Measurements from ENCODE around the gene SSH2.
"Not testable (repeated sequence)": the region's sequence is repeated elsewhere in the genome, so short reads cannot be mapped to it uniquely, and the experiment has no call there.

Gene SSH2, protein sequence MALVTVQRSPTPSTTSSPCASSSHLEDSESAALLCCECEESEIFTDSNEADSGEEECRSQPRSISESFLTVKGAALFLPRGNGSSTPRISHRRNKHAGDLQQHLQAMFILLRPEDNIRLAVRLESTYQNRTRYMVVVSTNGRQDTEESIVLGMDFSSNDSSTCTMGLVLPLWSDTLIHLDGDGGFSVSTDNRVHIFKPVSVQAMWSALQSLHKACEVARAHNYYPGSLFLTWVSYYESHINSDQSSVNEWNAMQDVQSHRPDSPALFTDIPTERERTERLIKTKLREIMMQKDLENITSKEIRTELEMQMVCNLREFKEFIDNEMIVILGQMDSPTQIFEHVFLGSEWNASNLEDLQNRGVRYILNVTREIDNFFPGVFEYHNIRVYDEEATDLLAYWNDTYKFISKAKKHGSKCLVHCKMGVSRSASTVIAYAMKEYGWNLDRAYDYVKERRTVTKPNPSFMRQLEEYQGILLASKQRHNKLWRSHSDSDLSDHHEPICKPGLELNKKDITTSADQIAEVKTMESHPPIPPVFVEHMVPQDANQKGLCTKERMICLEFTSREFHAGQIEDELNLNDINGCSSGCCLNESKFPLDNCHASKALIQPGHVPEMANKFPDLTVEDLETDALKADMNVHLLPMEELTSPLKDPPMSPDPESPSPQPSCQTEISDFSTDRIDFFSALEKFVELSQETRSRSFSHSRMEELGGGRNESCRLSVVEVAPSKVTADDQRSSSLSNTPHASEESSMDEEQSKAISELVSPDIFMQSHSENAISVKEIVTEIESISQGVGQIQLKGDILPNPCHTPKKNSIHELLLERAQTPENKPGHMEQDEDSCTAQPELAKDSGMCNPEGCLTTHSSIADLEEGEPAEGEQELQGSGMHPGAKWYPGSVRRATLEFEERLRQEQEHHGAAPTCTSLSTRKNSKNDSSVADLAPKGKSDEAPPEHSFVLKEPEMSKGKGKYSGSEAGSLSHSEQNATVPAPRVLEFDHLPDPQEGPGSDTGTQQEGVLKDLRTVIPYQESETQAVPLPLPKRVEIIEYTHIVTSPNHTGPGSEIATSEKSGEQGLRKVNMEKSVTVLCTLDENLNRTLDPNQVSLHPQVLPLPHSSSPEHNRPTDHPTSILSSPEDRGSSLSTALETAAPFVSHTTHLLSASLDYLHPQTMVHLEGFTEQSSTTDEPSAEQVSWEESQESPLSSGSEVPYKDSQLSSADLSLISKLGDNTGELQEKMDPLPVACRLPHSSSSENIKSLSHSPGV (N-terminal part only)

DNA sequence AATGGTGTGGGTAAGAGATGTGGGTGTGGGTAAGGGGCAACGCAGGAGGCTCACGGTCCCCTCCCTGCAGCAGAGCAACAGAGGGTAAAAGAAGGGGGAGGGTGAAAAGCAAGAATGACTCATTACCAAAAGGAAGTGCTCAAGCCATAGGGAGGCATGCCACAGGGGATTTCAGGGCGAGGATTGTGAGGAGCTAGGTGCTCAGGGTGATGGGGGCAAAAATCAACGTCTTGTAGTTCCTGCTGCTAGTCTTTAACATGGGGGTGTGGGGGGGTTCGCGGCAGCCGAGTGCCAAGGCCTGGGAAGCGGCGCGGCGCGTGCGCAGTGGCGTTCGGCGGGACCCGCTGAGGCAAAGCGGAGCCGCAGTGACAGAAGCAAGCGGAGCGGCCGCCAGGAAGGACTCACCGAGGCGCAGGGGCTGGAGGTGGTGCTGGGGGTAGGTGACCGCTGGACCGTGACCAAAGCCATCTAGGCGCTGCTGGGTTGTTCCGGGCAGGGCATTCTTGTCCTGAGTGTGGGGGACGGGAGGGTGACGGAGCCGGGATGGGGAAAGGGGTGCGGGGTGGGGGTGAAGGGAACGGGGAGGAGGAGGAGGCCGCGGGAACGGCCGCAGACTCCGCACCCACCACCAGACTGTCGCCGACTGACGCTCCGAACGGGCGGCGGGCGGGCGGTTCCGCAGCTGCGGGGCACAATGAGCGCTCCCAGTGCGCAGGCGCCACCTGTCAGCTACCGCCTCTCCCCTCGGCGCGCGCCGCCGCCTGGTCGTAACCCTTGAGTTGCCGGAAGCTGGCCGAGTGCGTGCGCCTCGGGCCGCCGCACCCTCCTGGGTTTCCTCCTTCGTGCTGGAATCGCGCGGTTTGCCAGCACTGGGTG is at the start of gene SSH2:
Gene SSH2, minus strand, starts transcription at position 696 of the 876 bp plus-strand sequence. Its CDS starts 228 bp downstream, at position 468.
- DNase-seq (ENCODE audit: low read depth in 1 of 2, low spot score in 1 of 2), result peak; percentile 75 to 81

DNA sequence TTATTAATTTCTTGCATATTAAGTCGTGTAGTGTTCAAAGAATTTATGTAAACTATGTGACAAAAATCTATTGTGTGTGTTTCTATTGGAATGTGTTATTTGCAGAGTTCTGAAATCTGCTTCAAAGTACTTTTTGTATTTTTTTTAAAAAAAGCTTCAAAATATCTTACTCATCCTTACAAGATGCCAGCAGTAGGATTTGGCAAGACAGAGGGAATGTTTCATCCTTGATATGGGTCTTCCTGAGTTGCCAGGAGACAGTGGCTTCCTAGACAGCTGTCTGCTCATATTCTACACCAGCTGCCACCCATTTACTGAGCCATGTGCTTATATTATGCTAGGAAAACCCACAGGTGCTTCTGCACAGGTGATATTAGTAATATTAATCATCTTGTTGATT is 47.8 kb upstream of the SSH2 start:
- DNase-seq (ENCODE audit: low read depth in 1 of 2, low spot score in 1 of 2), result no peak

- DNase-seq (ENCODE audit: low read depth in 1 of 2, low spot score in 1 of 2), result no peak
These were observed 43.0 kb upstream of the SSH2 start for GRCh38 chr17:29973005-29973404.

DNA sequence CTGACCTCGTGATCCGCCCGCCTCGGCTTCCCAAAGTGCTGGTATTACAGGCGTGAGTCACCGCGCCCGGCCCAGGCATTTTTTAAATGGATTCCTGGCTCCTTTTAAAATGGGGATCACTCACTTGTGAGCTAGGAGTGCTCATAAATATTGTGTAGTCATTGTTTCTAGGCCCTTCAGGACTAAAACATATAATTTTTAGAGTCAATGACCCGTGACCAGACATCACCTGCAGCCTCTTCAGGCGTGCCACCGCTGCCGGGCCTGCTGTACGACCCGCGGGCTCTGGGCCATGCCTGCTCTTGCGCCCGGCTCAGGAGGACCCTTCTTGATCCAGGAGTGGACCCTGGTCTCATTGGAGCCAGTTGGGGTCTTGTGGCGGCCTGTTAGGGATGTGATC is 42.2 kb upstream of the SSH2 start:
- no peak for DNase-seq (ENCODE audit: low read depth in 1 of 2, low spot score in 1 of 2)

DNA sequence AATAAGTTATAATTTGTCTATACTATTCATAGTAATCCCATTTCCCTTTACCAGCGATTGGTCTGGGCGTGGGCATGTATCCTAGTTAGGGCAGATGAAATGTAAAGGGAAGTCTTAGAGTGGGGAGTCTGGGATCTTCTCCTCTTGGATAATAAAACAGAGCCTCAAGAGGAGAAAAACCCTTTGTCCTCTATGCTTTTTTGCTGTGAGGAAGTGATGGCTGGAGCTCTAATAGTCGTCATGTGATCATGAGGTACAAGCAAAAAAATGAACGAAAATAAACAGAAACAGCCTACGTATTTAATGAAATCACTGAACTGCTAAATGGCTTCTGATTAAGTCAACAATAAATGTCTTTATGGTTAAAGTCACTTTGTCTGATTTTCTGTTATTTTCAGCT is 38.2 kb upstream of the SSH2 start:
- DNase-seq (ENCODE audit: low read depth in 1 of 2, low spot score in 1 of 2), result no peak

- DNase-seq (ENCODE audit: low read depth in 1 of 2, low spot score in 1 of 2), result no peak
These were observed 32.6 kb upstream of the SSH2 start for GRCh38 chr17:29962656-29963055.

DNA sequence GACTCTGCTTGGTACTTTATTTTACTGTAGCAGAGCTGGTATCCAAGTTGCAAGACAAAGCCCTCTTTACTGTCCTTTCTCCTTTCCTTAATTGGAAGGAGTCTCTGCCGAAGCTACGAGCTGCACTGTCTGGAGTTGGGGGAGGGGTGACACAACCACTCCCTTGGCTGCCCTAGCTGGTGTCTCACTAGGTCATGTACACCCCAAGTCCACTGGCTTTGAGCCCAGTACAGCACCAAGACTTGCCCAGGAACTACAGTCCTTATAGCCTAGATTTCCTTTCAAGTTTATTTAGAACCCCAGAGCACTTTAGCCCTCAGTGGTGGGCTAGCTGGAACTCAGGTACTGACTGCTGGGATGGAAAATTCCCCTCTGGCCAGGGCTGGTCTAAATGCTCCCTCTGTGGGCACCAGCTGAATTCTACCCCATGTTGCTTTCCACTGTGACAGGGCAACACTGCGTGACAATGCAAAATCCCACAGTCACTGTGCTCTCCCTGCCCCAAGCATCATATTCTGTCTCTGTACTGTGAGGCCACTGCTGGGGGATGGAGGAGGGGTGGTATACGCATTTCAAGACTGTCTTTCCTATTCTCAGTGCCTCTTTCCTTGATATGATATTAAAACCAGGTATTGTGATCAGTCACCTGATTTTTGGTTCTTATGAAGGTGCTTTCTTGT is 29.8 kb upstream of the SSH2 start:
- DNase-seq (ENCODE audit: low read depth in 1 of 2, low spot score in 1 of 2), result no peak

GRCh38 chr17:29958947-29959657 is 29.1 kb upstream of the SSH2 start:
- DNase-seq (ENCODE audit: low read depth in 1 of 2, low spot score in 1 of 2), result no peak

GRCh38 chr17:29957488-29957887 is 27.5 kb upstream of the SSH2 start:
- not testable (repeated sequence) for DNase-seq (ENCODE audit: low read depth in 1 of 2, low spot score in 1 of 2)

DNA sequence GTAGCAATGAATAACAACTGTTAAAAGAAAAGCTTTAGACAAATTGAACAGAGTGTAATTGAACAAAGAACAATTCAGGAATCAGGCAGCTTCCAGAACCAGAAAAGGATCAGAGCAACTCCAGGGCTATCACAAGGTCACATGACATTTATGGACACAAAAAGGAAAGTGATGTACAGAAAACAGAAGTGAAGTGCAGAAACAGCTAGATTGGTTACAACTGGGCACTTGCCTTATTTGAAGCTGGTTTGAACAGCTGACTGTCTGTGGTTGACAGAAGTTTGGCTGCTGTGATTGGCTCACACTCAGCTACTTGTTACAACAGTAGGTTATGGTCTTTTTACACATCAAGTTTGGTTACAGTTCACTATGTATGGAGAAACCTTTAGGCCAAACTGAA is 26.2 kb upstream of the SSH2 start:
- no peak for DNase-seq (ENCODE audit: low read depth in 1 of 2, low spot score in 1 of 2)

DNA sequence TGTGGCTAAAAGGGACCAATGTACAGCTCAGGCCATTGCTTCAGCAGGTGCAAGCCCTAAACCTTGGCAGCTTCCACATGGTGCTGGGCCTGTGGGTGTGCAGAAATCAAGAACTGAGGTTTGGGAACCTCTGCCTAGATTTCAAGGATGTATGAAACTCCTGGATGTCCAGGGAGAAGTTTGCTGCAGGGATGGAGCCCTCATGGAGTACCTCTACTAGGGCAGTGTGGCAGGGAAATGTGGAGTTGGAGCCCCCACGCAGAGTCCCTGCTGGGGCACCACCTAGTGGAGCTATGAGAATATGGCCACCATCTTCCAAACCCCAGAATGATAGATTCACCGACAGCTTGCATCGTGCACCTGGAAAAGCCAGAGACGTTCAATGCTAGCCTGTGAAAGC is 24.4 kb upstream of the SSH2 start:
- DNase-seq (ENCODE audit: low read depth in 1 of 2, low spot score in 1 of 2), result no peak

GRCh38 chr17:29949696-29950095 is 19.7 kb upstream of the SSH2 start:
- DNase-seq (ENCODE audit: low read depth in 1 of 2, low spot score in 1 of 2), result no peak

GRCh38 chr17:29948448-29949215 is 18.6 kb upstream of the SSH2 start:
- no peak for DNase-seq (ENCODE audit: low read depth in 1 of 2, low spot score in 1 of 2)

DNA sequence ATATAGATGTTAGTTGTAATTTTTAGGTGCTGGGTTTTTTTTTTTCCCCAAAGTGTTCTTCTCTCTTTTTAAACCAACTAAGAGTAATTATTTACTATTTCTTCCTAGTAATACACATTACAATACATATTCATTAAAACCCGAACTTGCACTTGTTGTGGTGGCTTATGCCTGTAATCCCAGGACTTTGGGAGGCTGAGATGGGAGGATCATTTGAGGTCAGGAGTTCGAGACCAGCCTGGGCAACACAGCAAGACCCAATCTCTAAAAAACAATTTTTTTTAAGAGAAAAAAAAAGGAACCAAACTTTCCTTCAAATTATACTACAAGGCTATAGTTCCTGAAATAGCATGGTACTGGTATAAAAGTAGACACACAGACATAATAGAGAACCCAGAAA is 15.3 kb upstream of the SSH2 start:
- no peak for DNase-seq (ENCODE audit: low read depth in 1 of 2, low spot score in 1 of 2)

DNA sequence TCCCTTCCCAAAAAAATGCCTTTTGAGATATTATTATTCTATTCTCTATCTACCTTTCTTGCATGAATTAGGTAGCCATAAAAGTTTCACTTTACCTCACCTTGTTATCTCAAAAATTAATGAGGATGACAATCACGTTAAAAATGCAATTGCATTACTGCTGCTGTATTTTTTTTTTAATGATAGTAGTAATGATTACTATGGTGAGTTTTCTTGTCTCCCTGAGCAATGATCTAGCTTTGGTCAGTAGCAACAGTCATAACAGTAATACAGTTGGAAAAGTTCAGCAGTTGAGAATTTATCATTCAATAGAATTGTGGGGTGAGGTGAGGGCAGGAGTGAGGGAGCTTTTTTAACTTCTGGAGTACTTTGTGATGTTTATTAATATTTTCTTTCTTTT is 11.3 kb upstream of the SSH2 start, which contains the start of gene EFCAB5:
Gene EFCAB5, plus strand, starts transcription at position 301 of the 400 bp plus-strand sequence. CDS start 163 bp downstream, outside the sequence.
- no peak for DNase-seq (ENCODE audit: low read depth in 1 of 2, low spot score in 1 of 2)

DNA sequence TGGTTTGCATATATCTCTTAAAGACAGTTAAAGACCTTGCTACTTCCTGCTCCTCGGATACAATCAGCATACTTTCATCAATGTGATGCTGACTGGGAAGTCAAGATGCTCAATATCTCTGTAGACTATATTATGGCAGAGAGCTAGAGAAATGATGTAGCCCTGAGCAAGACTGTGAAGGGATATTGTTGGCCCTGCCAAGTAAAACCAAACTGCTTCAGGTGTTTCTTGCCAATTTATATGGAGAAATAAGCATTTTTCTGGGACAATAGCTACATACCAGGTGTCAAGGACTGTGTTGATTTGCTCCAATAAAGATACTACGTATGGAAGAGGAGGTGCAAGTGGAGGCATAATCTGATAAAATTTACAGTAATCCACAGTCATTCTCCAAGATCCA is 6.7 kb upstream of the SSH2 start:
- DNase-seq (ENCODE audit: low read depth in 1 of 2, low spot score in 1 of 2), result no peak

GRCh38 chr17:29935909-29936308 is 5.9 kb upstream of the SSH2 start:
- DNase-seq (ENCODE audit: low read depth in 1 of 2, low spot score in 1 of 2), result not testable (repeated sequence)

- DNase-seq (ENCODE audit: low read depth in 1 of 2, low spot score in 1 of 2), result no peak
These were observed 3.4 kb upstream of the SSH2 start for GRCh38 chr17:29933379-29933778.
